Endodermal cell (in vitro differentiated cells): ENCODE measurements around the gene CFHR1. TPM values are rescaled to one million over a fixed set of nuclear protein-coding genes. Genes with fewer than 3 reads are reported as not detected.
"Not testable (repeated sequence)": the region's sequence is repeated elsewhere in the genome, so short reads cannot be mapped to it uniquely, and the experiment has no call there.

ENCODE experiments used
- DNase-seq: peaks from one replicate; pipeline ENCODE4 v3.0.0-alpha.2; 2017
- H3K27ac ChIP-seq: 2 replicates; pipeline ENCODE4 v1.5.1; 2013; ENCODE audit warnings: mild to moderate bottlenecking, low read depth, low read length, moderate library complexity
- H3K27me3 ChIP-seq: 2 replicates; pipeline ENCODE4 v1.6.1; 2013; ENCODE audit warnings: mild to moderate bottlenecking, low read length, moderate library complexity; ENCODE audit not compliant: insufficient read depth, control insufficient read depth, poor library complexity, severe bottlenecking
- H3K36me3 ChIP-seq: 2 replicates; pipeline ENCODE4 v1.7.0; 2013; ENCODE audit warnings: mild to moderate bottlenecking, low read length, moderate library complexity; ENCODE audit not compliant: control insufficient read depth, insufficient read depth
- H3K4me1 ChIP-seq: one replicate; pipeline ENCODE4 v1.7.0; 2013; ENCODE audit warnings: low read length; ENCODE audit not compliant: control insufficient read depth, insufficient read depth
- H3K4me3 ChIP-seq: 2 replicates; pipeline ENCODE4 v1.5.1; 2013; ENCODE audit warnings: mild to moderate bottlenecking, low read length, moderate library complexity
- H3K9ac ChIP-seq: 2 replicates; pipeline ENCODE4 v1.6.1; 2013; ENCODE audit warnings: mild to moderate bottlenecking, low read length, moderate library complexity; ENCODE audit not compliant: poor library complexity, severe bottlenecking; ENCODE audit errors: extremely low read depth
- H3K9me3 ChIP-seq: 2 replicates; pipeline ENCODE4 v1.6.1; 2013; ENCODE audit warnings: mild to moderate bottlenecking, low read length, moderate library complexity; ENCODE audit not compliant: control insufficient read depth
- H3K27ac Mint-ChIP-seq: 2 replicates; pipeline ENCODE4 v1.8.0; 2020; ENCODE audit warnings: mixed read lengths
- H3K27me3 Mint-ChIP-seq: 2 replicates; pipeline ENCODE4 v1.8.0; 2021; ENCODE audit warnings: mild to moderate bottlenecking, mixed read lengths; ENCODE audit not compliant: insufficient read depth
- H3K36me3 Mint-ChIP-seq: 2 replicates; pipeline ENCODE4 v1.8.0; 2020; ENCODE audit warnings: low read depth, mixed read lengths
- H3K4me1 Mint-ChIP-seq: 2 replicates; pipeline ENCODE4 v1.8.0; 2020; ENCODE audit warnings: mixed read lengths
- H3K4me3 Mint-ChIP-seq: 2 replicates; pipeline ENCODE4 v1.8.0; 2020; ENCODE audit warnings: mild to moderate bottlenecking, moderate library complexity, mixed read lengths
- H3K9me3 Mint-ChIP-seq: 2 replicates; pipeline ENCODE4 v1.8.0; 2020; ENCODE audit warnings: mild to moderate bottlenecking, mixed read lengths
- CTCF ChIP-seq: fragments of 200-600 bp; sonication (generic); conservative IDR thresholded peaks from 2 replicates; pipeline ENCODE4 v1.5.0; 2021; ENCODE audit warnings: antibody characterized with exemption, mild to moderate bottlenecking
- WGBS, 2 experiments: methylation state at CpG; one replicate each; pipeline versions ENCODE4 v1.1.5 to v1.1.7; 2013; ENCODE audit warnings: missing lambda C conversion rate in 2 of 2, mixed read lengths in 1 of 2; ENCODE audit not compliant: insufficient coverage in 1 of 2, insufficient read length in 1 of 2; 5-methylcytosine and 5-hydroxymethylcytosine counted together
- total RNA-seq, 2 donors: library from RNA; stranded (reverse); fragmentation: NEBNext Ultra II Directional in 1 of 2; extraction: Animal tissue kit (Norgen Biotek cat#: 25700) in 1 of 2; gene quantifications; 2 replicates in 1 of 2; 3 replicates in 1 of 2; pipeline ENCODE4 v1.2.1, GENCODE V29; 2021

The CFHR1 gene
- total RNA-seq, 2 donors from 2014 or later = not detected

GRCh38 chr1:196797891-196798290 lies 21.6 kb upstream of the CFHR1 start:
- Histone ChIP-seq H3K4me3 (no peak overlapping the region), H3K27me3 (no peaks in the 10 kb centered on the region), H3K4me1 (no peaks in the 10 kb centered on the region), H3K9me3 (no peaks in the 10 kb centered on the region), H3K27ac (no peak overlapping the region), H3K9ac (no peak overlapping the region), H3K36me3 (no peaks in the 10 kb centered on the region)
- Mint-ChIP-seq H3K4me1 (no peaks in the 10 kb centered on the region), H3K4me3 (no peak overlapping the region), H3K9me3 (peaks cover 16% of the 10 kb centered on the region), H3K27me3 (no peaks in the 10 kb centered on the region), H3K36me3 (no peaks in the 10 kb centered on the region), H3K27ac (no peak overlapping the region)
- WGBS, 2 experiments = 83 to 85% methylated on average over 2 of the region's 2 CpGs
- DNase-seq = no peak
- no peak for TF ChIP-seq CTCF

GRCh38 chr1:196801920-196802319 lies 17.6 kb upstream of the CFHR1 start:
- not testable (repeated sequence) for H3K27me3 Mint-ChIP-seq, H3K36me3 Mint-ChIP-seq

GRCh38 chr1:196808529-196809235 lies 10.8 kb upstream of the CFHR1 start:
- H3K27ac Mint-ChIP-seq = no peak overlapping the region
- H3K36me3 Mint-ChIP-seq = no peaks in the 10 kb centered on the region
- no peak overlapping the region for H3K4me3 Mint-ChIP-seq
- TF ChIP-seq CTCF = no peak
- no peaks in the 10 kb centered on the region for H3K4me1 Mint-ChIP-seq
- H3K9me3 ChIP-seq = no peaks in the 10 kb centered on the region
- no peaks in the 10 kb centered on the region for H3K27me3 ChIP-seq
- H3K9ac ChIP-seq = no peak overlapping the region
- WGBS, 2 experiments = 94% methylated on average over 10 to 22 of the region's 22 CpGs
- DNase-seq = no peak
- no peaks in the 10 kb centered on the region for H3K27me3 Mint-ChIP-seq
- H3K27ac ChIP-seq = no peak overlapping the region
- no peaks in the 10 kb centered on the region for H3K36me3 ChIP-seq
- H3K4me1 ChIP-seq = no peaks in the 10 kb centered on the region
- H3K4me3 ChIP-seq = no peak overlapping the region
- no peaks in the 10 kb centered on the region for H3K9me3 Mint-ChIP-seq

More at GRCh38 chr1:196801920-196802319, 17.6 kb upstream of the CFHR1 start:
- WGBS, 2 experiments = 89 to 100% methylated on average over 1 of the region's 1 CpG
- not testable (repeated sequence) for DNase-seq, H3K4me1 ChIP-seq, H3K9me3 Mint-ChIP-seq, H3K4me3 ChIP-seq, H3K27ac ChIP-seq, H3K4me3 Mint-ChIP-seq, H3K36me3 ChIP-seq, H3K9me3 ChIP-seq, H3K27me3 ChIP-seq, H3K9ac ChIP-seq, H3K4me1 Mint-ChIP-seq, H3K27ac Mint-ChIP-seq

- H3K4me1 ChIP-seq, H3K9me3 Mint-ChIP-seq, H3K27me3 ChIP-seq, H3K36me3 Mint-ChIP-seq, H3K9ac ChIP-seq, H3K4me3 ChIP-seq, H3K4me3 Mint-ChIP-seq, H3K27ac ChIP-seq, H3K4me1 Mint-ChIP-seq, H3K9me3 ChIP-seq, H3K27ac Mint-ChIP-seq, H3K36me3 ChIP-seq, H3K27me3 Mint-ChIP-seq: not testable (repeated sequence)
- WGBS, 2 experiments = 60 to 80% methylated on average over 1 to 6 of the region's 6 CpGs
- DNase-seq = peak; percentile 56
These were observed 2.1 kb upstream of the CFHR1 start for GRCh38 chr1:196817442-196817841.
